SU-DHL-6 (cell line): ENCODE results near the gene CLIC5.

Source experiments
- H2AFZ ChIP-seq: fragments of 200-600 bp; sonication (generic); 2 replicates; pipeline ENCODE4 v1.6.1; 2014; ENCODE audit warnings: low read depth, mild to moderate bottlenecking, moderate library complexity, mixed read lengths, antibody characterized with exemption, low read length; ENCODE audit not compliant: severe bottlenecking
- H3F3A ChIP-seq: fragments of 200-600 bp; shearing (Covaris generic); 2 replicates; pipeline ENCODE4 v1.6.0; 2016; ENCODE audit warnings: antibody characterized with exemption, mild to moderate bottlenecking; ENCODE audit not compliant: insufficient read depth
- H3K27ac ChIP-seq: fragments of 200-600 bp; sonication (generic); 2 replicates; pipeline ENCODE4 v1.5.1; 2016; ENCODE audit warnings: low read depth, mild to moderate bottlenecking, low read length, moderate library complexity, mixed read lengths
- H3K27me3 ChIP-seq: fragments of 200-600 bp; sonication (generic), shearing (Covaris generic); 2 replicates; pipeline ENCODE4 v1.6.0; 2014; ENCODE audit warnings: mild to moderate bottlenecking, low read length
- H3K36me3 ChIP-seq: fragments of 200-600 bp; sonication (generic); 2 replicates; pipeline ENCODE4 v1.6.1; 2014; ENCODE audit warnings: mild to moderate bottlenecking, low read length, mixed read lengths
- H3K4me2 ChIP-seq: fragments of 300-600, 200-600 bp; shearing (Covaris generic), sonication (generic); 2 replicates; pipeline ENCODE4 v1.6.0; 2014; ENCODE audit warnings: low read length, low read depth, mild to moderate bottlenecking; ENCODE audit not compliant: poor library complexity, severe bottlenecking
- H3K4me3 ChIP-seq: fragments of 200-600 bp; sonication (generic); 2 replicates; pipeline ENCODE4 v1.5.1; 2014; ENCODE audit warnings: antibody characterized with exemption, low read length, mild to moderate bottlenecking, mixed read lengths; ENCODE audit not compliant: insufficient read depth, poor library complexity, severe bottlenecking
- H3K79me2 ChIP-seq: fragments of 200-600 bp; sonication (generic); 2 replicates; pipeline ENCODE4 v1.6.1; 2014; ENCODE audit warnings: mild to moderate bottlenecking, low read length, moderate library complexity; ENCODE audit not compliant: insufficient read depth
- H3K9ac ChIP-seq: fragments of 200-600 bp; sonication (generic); 2 replicates; pipeline ENCODE4 v1.7.0; 2014; ENCODE audit warnings: mild to moderate bottlenecking, low read length
- H3K9me2 ChIP-seq: fragments of 200-600 bp; sonication (generic); replicated peaks from 2 replicates; pipeline ENCODE4 v1.6.1; 2014; ENCODE audit warnings: low read length; ENCODE audit not compliant: insufficient read depth
- H3K9me3 ChIP-seq: fragments of 200-600 bp; sonication (generic); 2 replicates; pipeline ENCODE4 v1.6.1; 2014; ENCODE audit warnings: low read length, mixed read lengths; ENCODE audit not compliant: insufficient read depth
- H4K20me1 ChIP-seq: fragments of 200-600 bp; sonication (generic); 2 replicates; pipeline ENCODE4 v1.6.1; 2014; ENCODE audit warnings: low read depth, mild to moderate bottlenecking, antibody characterized with exemption, low read length, moderate library complexity, mixed read lengths
- CTCF ChIP-seq: fragments of 200-600 bp; sonication (generic); IDR thresholded peaks from one replicate; pipeline ENCODE4 v1.5.1; 2017; ENCODE audit warnings: antibody characterized with exemption, mild to moderate bottlenecking, low read length, moderate library complexity; ENCODE audit not compliant: insufficient read depth, poor library complexity, severe bottlenecking
- EZH2phosphoT487 ChIP-seq: fragments of 200-600 bp; sonication (generic), shearing (Covaris generic); conservative IDR thresholded peaks from 2 replicates; pipeline ENCODE4 v1.6.1; 2018; ENCODE audit warnings: mild to moderate bottlenecking, antibody characterized with exemption, low read length, moderate library complexity, mixed read lengths

CLIC5 gene

GRCh38 chr6:46010270-46010669 lies 5.4 kb downstream of the CLIC5 start:
- Histone ChIP-seq H3F3A (no peaks in the 10 kb centered on the region), H3K27ac (no peak overlapping the region), H2AFZ (no peak overlapping the region), H3K4me3 (no peak overlapping the region), H3K9me2 (no peaks in the 10 kb centered on the region), H3K79me2 (no peaks in the 10 kb centered on the region), H3K9me3 (no peaks in the 10 kb centered on the region), H3K36me3 (no peaks in the 10 kb centered on the region), H4K20me1 (no peaks in the 10 kb centered on the region), H3K4me2 (no peak overlapping the region), H3K27me3 (no peaks in the 10 kb centered on the region), H3K9ac (no peak overlapping the region)
- TF ChIP-seq EZH2phosphoT487 (no peak), CTCF (no peak)

GRCh38 chr6:46002264-46002663 lies 13.4 kb downstream of the CLIC5 start:
- Histone ChIP-seq H3K9me3 (no peaks in the 10 kb centered on the region), H3K27ac (no peak overlapping the region), H3F3A (no peaks in the 10 kb centered on the region), H3K4me3 (no peak overlapping the region), H3K79me2 (no peaks in the 10 kb centered on the region), H3K27me3 (no peaks in the 10 kb centered on the region), H3K36me3 (no peaks in the 10 kb centered on the region), H3K9me2 (no peaks in the 10 kb centered on the region), H3K4me2 (no peak overlapping the region), H3K9ac (no peak overlapping the region), H2AFZ (no peak overlapping the region), H4K20me1 (no peaks in the 10 kb centered on the region)
- TF ChIP-seq EZH2phosphoT487 (no peak), CTCF (no peak)

DNA sequence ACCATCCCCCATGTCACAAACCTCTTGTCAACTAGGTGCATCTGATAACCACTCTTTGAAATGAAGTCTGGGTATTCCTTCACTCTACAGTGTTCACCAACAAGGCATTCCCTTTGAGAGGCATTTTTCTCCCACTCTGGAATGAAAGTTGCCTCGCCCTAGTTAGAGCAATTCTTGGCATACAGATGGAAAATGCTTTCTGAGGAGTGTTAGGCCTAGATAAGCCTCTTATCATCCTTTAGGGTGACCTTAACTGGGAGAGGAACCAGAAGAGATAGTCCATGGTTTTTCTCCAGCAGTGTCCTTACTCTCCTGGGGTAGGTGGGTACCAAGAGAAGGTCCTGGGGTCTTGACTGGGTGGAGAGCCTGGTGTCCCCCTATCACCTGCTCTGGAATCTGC lies 14.8 kb downstream of the CLIC5 start:
- Histone ChIP-seq H4K20me1 (no peaks in the 10 kb centered on the region), H3K9me2 (no peaks in the 10 kb centered on the region), H2AFZ (no peak overlapping the region), H3K9ac (no peak overlapping the region), H3K36me3 (no peaks in the 10 kb centered on the region), H3K27ac (no peak overlapping the region), H3K9me3 (no peaks in the 10 kb centered on the region), H3K79me2 (no peaks in the 10 kb centered on the region), H3K4me2 (no peak overlapping the region), H3F3A (no peaks in the 10 kb centered on the region), H3K27me3 (no peaks in the 10 kb centered on the region), H3K4me3 (no peak overlapping the region)
- TF ChIP-seq EZH2phosphoT487 (no peak), CTCF (no peak)

- H3K36me3 ChIP-seq, result no peaks in the 10 kb centered on the region
- H3K79me2 ChIP-seq, result no peaks in the 10 kb centered on the region
- H3K9me2 ChIP-seq, result no peaks in the 10 kb centered on the region
- H3K27me3 ChIP-seq, result no peaks in the 10 kb centered on the region
- no peaks in the 10 kb centered on the region for H3F3A ChIP-seq
- no peaks in the 10 kb centered on the region for H3K9me3 ChIP-seq
- H3K4me2 ChIP-seq, result no peak overlapping the region
- H2AFZ ChIP-seq, result no peak overlapping the region
- no peak overlapping the region for H3K9ac ChIP-seq
- TF ChIP-seq CTCF (no peak), EZH2phosphoT487 (no peak)
- no peaks in the 10 kb centered on the region for H4K20me1 ChIP-seq
- H3K27ac ChIP-seq, result no peak overlapping the region
- H3K4me3 ChIP-seq, result no peak overlapping the region
Measured at GRCh38 chr6:45998524-45998923, 17.1 kb downstream of the CLIC5 start.
